Neural progenitor cell (in vitro differentiated cells): ENCODE measurements around the gene PCDHA3.

Experiments
- CTCF ChIP-seq: fragments of 200-600 bp; sonication (generic); IDR thresholded peaks from 2 replicates; pipeline ENCODE4 v1.5.1; 2017; ENCODE audit warnings: antibody characterized with exemption, mild to moderate bottlenecking
- EZH2phosphoT487 ChIP-seq: fragments of 200-600 bp; sonication (generic); IDR thresholded peaks from 2 replicates; pipeline ENCODE4 v1.6.1; 2017; ENCODE audit warnings: antibody characterized with exemption

- TF ChIP-seq CTCF (no peak), EZH2phosphoT487 (no peak)
Measured at GRCh38 chr5:140822281-140822629, 21.4 kb downstream of the PCDHA3 start.
